Neural cell (in vitro differentiated cells): ENCODE data around the gene ST6GALNAC1. TPM values are rescaled to one million over a fixed set of nuclear protein-coding genes. Genes with fewer than 3 reads are reported as not detected.

ENCODE experiments used
- H2AFZ ChIP-seq: fragments of 200-600, 300-800 bp; sonication (generic), shearing (Covaris generic); 2 replicates; pipeline ENCODE4 v1.6.0; 2014; ENCODE audit warnings: low read depth, mild to moderate bottlenecking, antibody characterized with exemption, low read length, moderate library complexity
- H3F3A ChIP-seq: fragments of 200-600 bp; shearing (Covaris generic); 2 replicates; pipeline ENCODE4 v1.6.1; 2016; ENCODE audit warnings: mild to moderate bottlenecking, moderate library complexity, mixed read lengths, antibody characterized with exemption, low read length; ENCODE audit not compliant: insufficient read depth, poor library complexity, severe bottlenecking
- H3K27ac ChIP-seq: fragments of 200-600, 300-800 bp; sonication (generic), shearing (Covaris generic); 2 replicates; pipeline ENCODE4 v1.5.1; 2014; ENCODE audit warnings: mild to moderate bottlenecking, low read length, moderate library complexity
- H3K27me3 ChIP-seq: fragments of 300-800, 200-600 bp; sonication (generic), shearing (Covaris generic); 2 replicates; pipeline ENCODE4 v1.6.0; 2014; ENCODE audit warnings: mild to moderate bottlenecking, low read depth, low read length, moderate library complexity; ENCODE audit not compliant: insufficient read depth
- H3K36me3 ChIP-seq: fragments of 300-800, 200-600 bp; sonication (generic), shearing (Covaris generic); 2 replicates; pipeline ENCODE4 v1.5.1; 2014; ENCODE audit warnings: mild to moderate bottlenecking, antibody characterized with exemption, low read length, moderate library complexity; ENCODE audit not compliant: insufficient read depth
- H3K4me2 ChIP-seq: fragments of 300-800, 200-600 bp; sonication (generic), shearing (Covaris generic); 2 replicates; pipeline ENCODE4 v1.6.0; 2014; ENCODE audit warnings: mild to moderate bottlenecking, low read length
- H3K4me3 ChIP-seq: fragments of 300-800, 200-600 bp; sonication (generic), shearing (Covaris generic); 2 replicates; pipeline ENCODE4 v1.5.1; 2014; ENCODE audit warnings: mild to moderate bottlenecking, low read length, moderate library complexity
- H3K79me2 ChIP-seq: fragments of 200-600 bp; shearing (Covaris generic); replicated peaks from 2 replicates; pipeline ENCODE4 v1.6.0; 2014; ENCODE audit warnings: mild to moderate bottlenecking, low read length, moderate library complexity; ENCODE audit not compliant: insufficient read depth
- H3K9ac ChIP-seq: fragments of 300-800, 200-600 bp; sonication (generic), shearing (Covaris generic); 2 replicates; pipeline ENCODE4 v1.6.1; 2016; ENCODE audit warnings: mild to moderate bottlenecking, low read length, mixed read lengths
- H3K9me2 ChIP-seq: fragments of 200-600 bp; shearing (Covaris generic); 2 replicates; pipeline ENCODE4 v1.6.1; 2016; ENCODE audit warnings: mild to moderate bottlenecking, low read length, mixed read lengths; ENCODE audit not compliant: insufficient read depth
- H3K9me3 ChIP-seq: fragments of 200-600, 300-800 bp; sonication (generic), shearing (Covaris generic); 2 replicates; pipeline ENCODE4 v1.6.1; 2016; ENCODE audit warnings: mild to moderate bottlenecking, mixed run types, low read length, moderate library complexity, mixed read lengths
- H4K20me1 ChIP-seq: fragments of 200-600 bp; shearing (Covaris generic); 2 replicates; pipeline ENCODE4 v1.6.1; 2016; ENCODE audit warnings: mild to moderate bottlenecking, mixed run types; ENCODE audit not compliant: insufficient read depth
- CTCF ChIP-seq: fragments of 450-650 bp; IDR thresholded peaks from 2 replicates; pipeline ENCODE4 v1.5.1; 2014; ENCODE audit warnings: antibody characterized with exemption, mild to moderate bottlenecking, moderate library complexity; ENCODE audit not compliant: poor library complexity, severe bottlenecking
- EP300 ChIP-seq: fragments of 450-650 bp; conservative IDR thresholded peaks from 2 replicates; pipeline ENCODE4 v1.6.1; 2014; ENCODE audit warnings: antibody characterized with exemption, mild to moderate bottlenecking, moderate library complexity; ENCODE audit not compliant: poor library complexity, severe bottlenecking
- EZH2 ChIP-seq: fragments of 200-600, 300-800 bp; shearing (Covaris generic), sonication (generic); IDR thresholded peaks from 2 replicates; pipeline ENCODE4 v1.6.1; 2014; ENCODE audit warnings: antibody characterized with exemption, low read length, borderline replicate concordance, mild to moderate bottlenecking; ENCODE audit not compliant: insufficient read depth, poor library complexity, severe bottlenecking
- MXI1 ChIP-seq: fragments of 450-650 bp; conservative IDR thresholded peaks from 2 replicates; pipeline ENCODE4 v1.6.1; 2014; ENCODE audit warnings: antibody characterized with exemption, mild to moderate bottlenecking; ENCODE audit not compliant: poor library complexity, severe bottlenecking
- POLR2AphosphoS5 ChIP-seq: IDR thresholded peaks from 2 replicates; pipeline ENCODE4 v1.6.1; 2012
- RAD21 ChIP-seq: fragments of 450-650 bp; conservative IDR thresholded peaks from 2 replicates; pipeline ENCODE4 v1.6.1; 2014; ENCODE audit warnings: antibody characterized with exemption, mild to moderate bottlenecking, moderate library complexity
- REST ChIP-seq: IDR thresholded peaks from 2 replicates; pipeline ENCODE4 v1.6.1; 2012; ENCODE audit warnings: borderline replicate concordance
- SMC3 ChIP-seq: fragments of 450-650 bp; conservative IDR thresholded peaks from 2 replicates; pipeline ENCODE4 v1.6.1; 2014; ENCODE audit warnings: antibody characterized with exemption, mild to moderate bottlenecking, moderate library complexity; ENCODE audit not compliant: poor library complexity
- TAF1 ChIP-seq: IDR thresholded peaks from 2 replicates; pipeline ENCODE4 v1.6.1; 2012; ENCODE audit warnings: low read depth
- polyA plus RNA-seq: library from polyadenylated mRNA; depleted of rRNA; stranded (reverse); fragments of >200 nt; gene quantifications from 2 replicates; pipeline ENCODE4 v1.2.3, GENCODE V29; 2014

Gene ST6GALNAC1
- polyA plus RNA-seq, 1 donor from 2014 or later, result not detected

- Histone ChIP-seq H3K4me3 (no peak overlapping the region), H3K27me3 (no peaks in the 10 kb centered on the region), H3K9me2 (no peaks in the 10 kb centered on the region), H3K4me2 (no peak overlapping the region), H3K27ac (no peak overlapping the region), H3K36me3 (no peaks in the 10 kb centered on the region), H3K79me2 (no peaks in the 10 kb centered on the region), H2AFZ (no peak overlapping the region), H3F3A (no peaks in the 10 kb centered on the region), H3K9ac (no peak overlapping the region), H4K20me1 (no peaks in the 10 kb centered on the region), H3K9me3 (no peaks in the 10 kb centered on the region)
- TF ChIP-seq EP300 (no peak), TAF1 (no peak), MXI1 (no peak)
These were observed 47.2 kb upstream of the ST6GALNAC1 start for GRCh38 chr17:76690596-76691280.

GRCh38 chr17:76689859-76690258 is 46.3 kb upstream of the ST6GALNAC1 start:
- H2AFZ ChIP-seq, result no peak overlapping the region
- H3K9ac ChIP-seq, result no peak overlapping the region
- H3F3A ChIP-seq, result no peaks in the 10 kb centered on the region
- no peak overlapping the region for H3K27ac ChIP-seq
- no peak overlapping the region for H3K4me2 ChIP-seq
- no peaks in the 10 kb centered on the region for H3K9me3 ChIP-seq
- H4K20me1 ChIP-seq, result no peaks in the 10 kb centered on the region
- no peaks in the 10 kb centered on the region for H3K36me3 ChIP-seq
- H3K79me2 ChIP-seq, result no peaks in the 10 kb centered on the region
- no peaks in the 10 kb centered on the region for H3K9me2 ChIP-seq
- no peaks in the 10 kb centered on the region for H3K27me3 ChIP-seq
- TF ChIP-seq EP300, result no peak
- no peak for TF ChIP-seq MXI1
- no peak for TF ChIP-seq SMC3
- TF ChIP-seq TAF1, result no peak
- TF ChIP-seq POLR2AphosphoS5, result no peak
- TF ChIP-seq RAD21, result no peak
- no peak for TF ChIP-seq REST
- TF ChIP-seq CTCF, result no peak
- TF ChIP-seq EZH2, result no peak
- H3K4me3 ChIP-seq, result no peak overlapping the region
